ENCODE results near the gene DROSHA. TPM values are rescaled to one million over a fixed set of nuclear protein-coding genes. Genes with fewer than 3 reads are reported as not detected.

The DROSHA gene
- total RNA-seq, 8 experiments from 2014 or later = 32.7 to 106 (median 49.9) TPM

GRCh38 chr5:31504529-31504928 is 27.4 kb downstream of the DROSHA start:
- no peak overlapping the region for H3K27ac ChIP-seq
- H3K4me1 ChIP-seq (replicated peaks in 1 of 2) = no peaks in the 10 kb centered on the region
- in situ Hi-C loops (cut with MboI; ENCODE audit: low pct_unique_long_range_greater_than_20kb in 2 of 9, low sequenced_read_pairs in 9 of 9, unreplicated experiment in 9 of 9) = no loop called here
- H3K4me3 ChIP-seq = no peak overlapping the region
- no peak for ATAC-seq (replicated peaks in 6 of 8)
- WGBS, 10 experiments = 75 to 100% (median 93%) methylated on average over 5 to 10 of the region's 10 CpGs; no CpG with 5 or more reads in 3 of the 10 experiments

GRCh38 chr5:31502506-31502905 is 29.4 kb downstream of the DROSHA start:
- Histone ChIP-seq H3K27ac (no peak overlapping the region), H3K4me1 (replicated peaks in 1 of 2) (no peaks in the 10 kb centered on the region), H3K4me3 (no peak overlapping the region)
- in situ Hi-C loops (cut with MboI; ENCODE audit: low pct_unique_long_range_greater_than_20kb in 2 of 9, low sequenced_read_pairs in 9 of 9, unreplicated experiment in 9 of 9) = no loop called here
- ATAC-seq (replicated peaks in 6 of 8) = no peak
- 88 to 100% (median 98%) methylated on average over 1 to 3 of the region's 4 CpGs; no CpG with 5 or more reads in 6 of the 10 experiments for WGBS, 10 experiments

- H3K4me1 ChIP-seq (replicated peaks in 1 of 2) = no peaks in the 10 kb centered on the region
- WGBS, 10 experiments = 80 to 100% (median 93%) methylated on average over 1 to 4 of the region's 4 CpGs; no CpG with 5 or more reads in 4 of the 10 experiments
- no peak overlapping the region for H3K4me3 ChIP-seq
- no peak overlapping the region for H3K27ac ChIP-seq
- in situ Hi-C loops (cut with MboI; ENCODE audit: low pct_unique_long_range_greater_than_20kb in 2 of 9, low sequenced_read_pairs in 9 of 9, unreplicated experiment in 9 of 9) = no loop called here
- ATAC-seq (replicated peaks in 6 of 8) = no peak
These were observed 31.6 kb downstream of the DROSHA start for GRCh38 chr5:31500256-31500655.

- no peak for ATAC-seq (replicated peaks in 6 of 8)
- Histone ChIP-seq H3K4me1 (replicated peaks in 1 of 2) (no peaks in the 10 kb centered on the region), H3K27ac (no peak overlapping the region), H3K4me3 (no peak overlapping the region)
- in situ Hi-C loops (cut with MboI; ENCODE audit: low pct_unique_long_range_greater_than_20kb in 2 of 9, low sequenced_read_pairs in 9 of 9, unreplicated experiment in 9 of 9) = loop anchor here in 1 of 9 experiments (25.0 kb wide), 1 partner anchor 1460 kb away; no protein-coding TSS in a partner anchor
- WGBS, 10 experiments = 90 to 100% (median 96%) methylated on average over 2 to 6 of the region's 6 CpGs; no CpG with 5 or more reads in 5 of the 10 experiments
These were observed 35.0 kb downstream of the DROSHA start for GRCh38 chr5:31496891-31497290.

GRCh38 chr5:31496301-31496700 is 35.6 kb downstream of the DROSHA start:
- in situ Hi-C loops (cut with MboI; ENCODE audit: low pct_unique_long_range_greater_than_20kb in 2 of 9, low sequenced_read_pairs in 9 of 9, unreplicated experiment in 9 of 9) = loop anchor here in 1 of 9 experiments (25.0 kb wide), 1 partner anchor 1459 kb away; no protein-coding TSS in a partner anchor
- Histone ChIP-seq H3K4me1 (replicated peaks in 1 of 2) (no peaks in the 10 kb centered on the region), H3K4me3 (no peak overlapping the region), H3K27ac (no peak overlapping the region)
- ATAC-seq (replicated peaks in 6 of 8) = no peak
- WGBS, 10 experiments = 71 to 100% methylated on average over 1 of the region's 2 CpGs; no CpG with 5 or more reads in 8 of the 10 experiments

GRCh38 chr5:31495336-31495735 is 36.6 kb downstream of the DROSHA start:
- in situ Hi-C loops (cut with MboI; ENCODE audit: low pct_unique_long_range_greater_than_20kb in 2 of 9, low sequenced_read_pairs in 9 of 9, unreplicated experiment in 9 of 9) = loop anchor here in 1 of 9 experiments (25.0 kb wide), 1 partner anchor 1458 kb away; no protein-coding TSS in a partner anchor
- ATAC-seq (replicated peaks in 6 of 8) = no peak
- 49 to 100% (median 93%) methylated on average over 1 to 4 of the region's 4 CpGs for WGBS, 10 experiments
- Histone ChIP-seq H3K4me1 (replicated peaks in 1 of 2) (no peaks in the 10 kb centered on the region), H3K27ac (no peak overlapping the region), H3K4me3 (no peak overlapping the region)

- H3K27ac ChIP-seq = no peak overlapping the region
- ATAC-seq (replicated peaks in 6 of 8) = peak in 2 of 8 experiments; percentile 67 to 78
These were observed 39.0 kb downstream of the DROSHA start for GRCh38 chr5:31492869-31493268.

GRCh38 chr5:31487506-31487905 is 44.4 kb downstream of the DROSHA start:
- H3K4me3 ChIP-seq = no peak overlapping the region
- WGBS, 10 experiments = 80 to 100% (median 97%) methylated on average over 2 of the region's 2 CpGs; no CpG with 5 or more reads in 3 of the 10 experiments
- in situ Hi-C loops (cut with MboI; ENCODE audit: low pct_unique_long_range_greater_than_20kb in 2 of 9, low sequenced_read_pairs in 9 of 9, unreplicated experiment in 9 of 9) = loop anchor here in 1 of 9 experiments (25.0 kb wide), 1 partner anchor 1450 kb away; no protein-coding TSS in a partner anchor
- H3K27ac ChIP-seq = no peak overlapping the region
- peaks cover 0 to 3% of the 10 kb centered on the region in 2 donors for H3K4me1 ChIP-seq (replicated peaks in 1 of 2)
- ATAC-seq (replicated peaks in 6 of 8) = no peak

More at GRCh38 chr5:31492869-31493268, 39.0 kb downstream of the DROSHA start:
- whole genome bisulfite sequencing, 10 experiments = 33 to 100% (median 64%) methylated on average over 2 to 4 of the region's 4 CpGs
- no peak overlapping the region for H3K4me3 ChIP-seq
- in situ Hi-C loops (cut with MboI; ENCODE audit: low pct_unique_long_range_greater_than_20kb in 2 of 9, low sequenced_read_pairs in 9 of 9, unreplicated experiment in 9 of 9) = loop anchor here in 1 of 9 experiments (25.0 kb wide), 1 partner anchor 1456 kb away; no protein-coding TSS in a partner anchor
- no peaks in the 10 kb centered on the region for H3K4me1 ChIP-seq (replicated peaks in 1 of 2)

GRCh38 chr5:31486441-31486840 is 45.5 kb downstream of the DROSHA start:
- H3K27ac ChIP-seq = no peak overlapping the region
- ATAC-seq (replicated peaks in 6 of 8) = no peak
- in situ Hi-C loops (cut with MboI; ENCODE audit: low pct_unique_long_range_greater_than_20kb in 2 of 9, low sequenced_read_pairs in 9 of 9, unreplicated experiment in 9 of 9) = loop anchor here in 1 of 9 experiments (25.0 kb wide), 1 partner anchor 1449 kb away; no protein-coding TSS in a partner anchor
- WGBS, 10 experiments = 61 to 100% (median 86%) methylated on average over 1 to 6 of the region's 6 CpGs
- peaks cover 0 to 3% of the 10 kb centered on the region in 2 donors for H3K4me1 ChIP-seq (replicated peaks in 1 of 2)
- H3K4me3 ChIP-seq = no peak overlapping the region

- in situ Hi-C loops (cut with MboI; ENCODE audit: low pct_unique_long_range_greater_than_20kb in 2 of 9, low sequenced_read_pairs in 9 of 9, unreplicated experiment in 9 of 9) = loop anchor here in 1 of 9 experiments (25.0 kb wide), 1 partner anchor 1448 kb away; no protein-coding TSS in a partner anchor
- no peak overlapping the region for H3K4me3 ChIP-seq
- no peak overlapping the region for H3K27ac ChIP-seq
- no peak for ATAC-seq (replicated peaks in 6 of 8)
- WGBS, 10 experiments = 79 to 97% (median 88%) methylated on average over 4 to 7 of the region's 7 CpGs; no CpG with 5 or more reads in 1 of the 10 experiments
- H3K4me1 ChIP-seq (replicated peaks in 1 of 2) = peaks cover 0 to 3% of the 10 kb centered on the region in 2 donors
These were observed 46.3 kb downstream of the DROSHA start for GRCh38 chr5:31485376-31486207.

GRCh38 chr5:31481531-31482165 is 50.2 kb downstream of the DROSHA start:
- Histone ChIP-seq H3K4me1 (replicated peaks in 1 of 2) (peaks cover 0 to 3% of the 10 kb centered on the region in 2 donors), H3K4me3 (no peak overlapping the region), H3K27ac (no peak overlapping the region)
- in situ Hi-C loops (cut with MboI; ENCODE audit: low pct_unique_long_range_greater_than_20kb in 2 of 9, low sequenced_read_pairs in 9 of 9, unreplicated experiment in 9 of 9) = loop anchor here in 1 of 9 experiments (25.0 kb wide), 1 partner anchor 1444 kb away; no protein-coding TSS in a partner anchor
- no peak for ATAC-seq (replicated peaks in 6 of 8)
- WGBS, 10 experiments = 38 to 100% (median 74%) methylated on average over 1 to 2 of the region's 3 CpGs; no CpG with 5 or more reads in 2 of the 10 experiments

- ATAC-seq (replicated peaks in 6 of 8) = no peak
- Histone ChIP-seq H3K4me3 (no peak overlapping the region), H3K27ac (no peak overlapping the region), H3K4me1 (replicated peaks in 1 of 2) (no peaks in the 10 kb centered on the region)
- 88 to 100% (median 97%) methylated on average over 1 to 2 of the region's 2 CpGs; no CpG with 5 or more reads in 2 of the 10 experiments for WGBS, 10 experiments
- in situ Hi-C loops (cut with MboI; ENCODE audit: low pct_unique_long_range_greater_than_20kb in 2 of 9, low sequenced_read_pairs in 9 of 9, unreplicated experiment in 9 of 9) = loop anchor here in 1 of 9 experiments (25.0 kb wide), 1 partner anchor 1442 kb away; no protein-coding TSS in a partner anchor
These were observed 52.2 kb downstream of the DROSHA start for GRCh38 chr5:31479706-31480105.

GRCh38 chr5:31478901-31479300 is 53.0 kb downstream of the DROSHA start:
- Histone ChIP-seq H3K4me3 (no peak overlapping the region), H3K27ac (no peak overlapping the region), H3K4me1 (replicated peaks in 1 of 2) (no peaks in the 10 kb centered on the region)
- in situ Hi-C loops (cut with MboI; ENCODE audit: low pct_unique_long_range_greater_than_20kb in 2 of 9, low sequenced_read_pairs in 9 of 9, unreplicated experiment in 9 of 9) = loop anchor here in 1 of 9 experiments (25.0 kb wide), 1 partner anchor 1442 kb away; no protein-coding TSS in a partner anchor
- no peak for ATAC-seq (replicated peaks in 6 of 8)

All from motor neuron (in vitro differentiated cells).